ENCODE measurements around the gene VEGFA. TPM values are rescaled to one million over a fixed set of nuclear protein-coding genes. Genes with fewer than 3 reads are reported as not detected.

VEGFA gene
- total RNA-seq, 4 donors from 2014 or later: 81.0 to 247 (median 156) TPM

DNA sequence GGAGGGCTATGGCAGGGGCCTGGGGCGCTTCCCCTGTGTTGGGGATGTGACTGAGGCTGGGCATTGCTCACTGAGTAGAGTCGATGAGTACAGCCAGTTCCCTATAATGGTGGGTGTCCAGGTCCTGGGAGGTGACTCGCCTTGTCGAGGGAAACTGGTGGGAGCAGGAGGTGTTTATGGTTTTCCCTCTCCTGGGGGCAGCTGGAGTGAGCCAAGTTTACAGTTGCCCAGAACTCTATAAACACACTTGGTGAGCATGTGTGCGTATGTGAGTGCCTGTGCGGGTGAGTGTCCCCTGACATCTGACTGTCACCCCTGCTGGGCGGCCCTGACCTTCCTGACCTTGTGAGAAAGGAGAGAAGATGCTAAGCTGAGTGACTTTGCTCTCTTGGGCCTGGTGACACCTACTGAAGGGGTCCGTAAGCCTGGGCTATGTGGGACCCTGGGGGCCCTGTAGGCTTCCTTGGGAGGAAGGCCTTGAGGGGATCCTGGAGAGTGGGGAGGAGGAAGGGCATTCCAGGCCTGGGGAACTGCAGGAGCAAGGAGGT is 65.9 kb downstream of the VEGFA start:
- Histone ChIP-seq H3K4me3 (no peak overlapping the region), H3K9me3 (no peaks in the 10 kb centered on the region), H3K36me3 (no peaks in the 10 kb centered on the region), H3K27me3 (no peaks in the 10 kb centered on the region), H3K27ac (no peak overlapping the region), H3K4me1 (no peaks in the 10 kb centered on the region)
- no peak for DNase-seq
- intact Hi-C loops (cut with DNase I; ENCODE audit: low total_unique reads): no loop called here
- TF ChIP-seq CTCF (IDR thresholded peaks at IDR 0.05) (no peak), POLR2A (IDR thresholded peaks at IDR 0.05) (no peak)

Small RNA genes lying within 50 kb of the gene (small RNA-seq; reads per million reads assigned to genes)
- not detected for gene AL136131.3

Other genes with a start within 250 kb of the VEGFA start
- 10 to 100 TPM; 29.2 to 62.9 (median 40.8) TPM for gene XPO5, start 194.2 kb upstream of the VEGFA start, total RNA-seq
- gene POLH, start 194.0 kb upstream of the VEGFA start, total RNA-seq: 10 to 100 TPM in 1 of 4 donors, 1 to 10 TPM in 3; 5.4 to 35.1 (median 8.8) TPM
- gene GTPBP2, start 140.9 kb upstream of the VEGFA start, total RNA-seq: 10 to 100 TPM; 17.9 to 67.6 (median 40.2) TPM
- 10 to 100 TPM; 12.3 to 44.3 (median 17.7) TPM for gene MAD2L1BP, start 134.4 kb upstream of the VEGFA start, total RNA-seq
- gene RSPH9, start 125.2 kb upstream of the VEGFA start, total RNA-seq: 1 to 10 TPM in 2 of 4 donors, not detected in 2; 1.9 to 2.0 TPM
- gene MRPS18A, start 82.4 kb upstream of the VEGFA start, total RNA-seq: 10 to 100 TPM; 23.1 to 87.4 (median 36.4) TPM